OCI-LY7 (cell line): ENCODE measurements around the gene S100A6. TPM values are rescaled to one million over a fixed set of nuclear protein-coding genes. Genes with fewer than 3 reads are reported as not detected.
A peak's percentile ranks its signal among the peaks of the same experiment; 100 is the strongest.
"Not testable (repeated sequence)": the region's sequence is repeated elsewhere in the genome, so short reads cannot be mapped to it uniquely, and the experiment has no call there.

Experiments
- Bru-seq: library from RNA; stranded (reverse); fragments of 400-500 nt; gene quantifications from one replicate; lab custom pipeline; 2021; lab: Mats Ljungman, UMichigan
- BruChase-seq, 2 experiments: library from RNA; stranded (reverse); fragments of 400-500 nt; gene quantifications; one replicate each; lab custom pipeline; 2021; lab: Mats Ljungman, UMichigan
- BruUV-seq: library from RNA; stranded (reverse); fragments of 400-500 nt; replicated peaks from 2 replicates; lab custom pipeline; 2021; lab: Mats Ljungman, UMichigan
- CTCF ChIA-PET: fragments of 300-600 bp; sonication (Branson Sonifier 250); formaldehyde crosslinking; loops from one replicate; lab custom pipeline; 2022; ENCODE audit warnings: antibody characterized with exemption; ENCODE audit not compliant: unreplicated experiment; lab: Charles Lee
- POLR2A ChIA-PET: fragments of 300-600 bp; sonication (Branson Sonifier 250); formaldehyde crosslinking; loops from one replicate; lab custom pipeline; 2022; ENCODE audit warnings: antibody characterized with exemption; lab: Charles Lee
- DNase-seq: peaks from one replicate; pipeline ENCODE4 v3.0.0-alpha.2; 2015; ENCODE audit warnings: low spot score
- H2AFZ ChIP-seq: fragments of 200-600 bp; sonication (generic), shearing (Covaris generic); 2 replicates; pipeline ENCODE4 v1.6.1; 2014; ENCODE audit warnings: mild to moderate bottlenecking, antibody characterized with exemption, low read length, moderate library complexity
- H3K27ac ChIP-seq: fragments of 200-600 bp; sonication (generic); 2 replicates; pipeline ENCODE4 v1.5.1; 2014; ENCODE audit warnings: mixed run types, low read depth, mild to moderate bottlenecking, moderate library complexity, low read length, inconsistent platforms; ENCODE audit not compliant: poor library complexity, severe bottlenecking
- H3K36me3 ChIP-seq: fragments of 200-600 bp; sonication (generic); 2 replicates; pipeline ENCODE4 v1.6.1; 2014; ENCODE audit warnings: mild to moderate bottlenecking, antibody characterized with exemption, low read length, moderate library complexity, mixed read lengths; ENCODE audit not compliant: insufficient read depth
- H3K4me1 ChIP-seq: fragments of 200-600 bp; sonication (generic); 2 replicates; pipeline ENCODE4 v1.5.1; 2014; ENCODE audit warnings: mild to moderate bottlenecking, low read length; ENCODE audit not compliant: insufficient read depth, poor library complexity, severe bottlenecking
- H3K4me2 ChIP-seq: fragments of 200-600 bp; sonication (generic); 2 replicates; pipeline ENCODE4 v1.6.1; 2014; ENCODE audit warnings: mild to moderate bottlenecking, low read length
- H3K4me3 ChIP-seq: fragments of 200-600 bp; sonication (generic); 2 replicates; pipeline ENCODE4 v1.5.1; 2014; ENCODE audit warnings: mild to moderate bottlenecking, low read depth, low read length; ENCODE audit not compliant: poor library complexity, severe bottlenecking
- H3K79me2 ChIP-seq: fragments of 200-600 bp; sonication (generic); 2 replicates; pipeline ENCODE4 v1.6.1; 2016; ENCODE audit warnings: low read depth, mild to moderate bottlenecking, low read length, moderate library complexity, mixed read lengths; ENCODE audit not compliant: insufficient read depth
- H3K9me2 ChIP-seq: fragments of 200-600 bp; sonication (generic); 2 replicates; pipeline ENCODE4 v1.6.1; 2016; ENCODE audit warnings: mild to moderate bottlenecking, low read length, mixed read lengths; ENCODE audit not compliant: insufficient read depth
- H3K9me3 ChIP-seq: fragments of 200-600 bp; sonication (generic); 2 replicates; pipeline ENCODE4 v1.6.1; 2014; ENCODE audit warnings: mild to moderate bottlenecking, mixed run types, low read length, mixed read lengths
- H4K20me1 ChIP-seq: fragments of 200-600 bp; sonication (generic); 2 replicates; pipeline ENCODE4 v1.6.1; 2014; ENCODE audit warnings: mild to moderate bottlenecking, antibody characterized with exemption, low read length, moderate library complexity, mixed read lengths; ENCODE audit not compliant: insufficient read depth
- EZH2phosphoT487 ChIP-seq: fragments of 200-600 bp; sonication (generic); IDR thresholded peaks from 2 replicates; pipeline ENCODE4 v1.6.1; 2018; ENCODE audit warnings: low read depth, borderline replicate concordance, mild to moderate bottlenecking, mixed run types, antibody characterized with exemption, low read length, moderate library complexity, mixed read lengths
- intact Hi-C: fragments of 100-400 bp; cut with micrococcal nuclease; formaldehyde crosslinking; loops from one replicate; pipeline ENCODE4 v1.10.0; 2022; ENCODE audit not compliant: unreplicated experiment
- long read RNA-seq: library from polyadenylated mRNA; stranded (forward); transcript quantifications from one replicate; pipeline ENCODE4 v2.0.0, GENCODE V29; 2022
- total RNA-seq, 2 experiments: library from RNA; depleted of rRNA in 1 of 2; stranded (reverse); fragments of >200 nt in 1 of 2; shearing (Covaris generic) in 1 of 2; gene quantifications; 2 replicates each; pipeline ENCODE4 v1.2.3, GENCODE V29; 2014 to 2022
- TF ChIP-seq, protein P1 (sequence below): fragments of 200-600 bp; sonication (generic); conservative IDR thresholded peaks from 2 replicates; pipeline ENCODE4 v1.5.1; 2014; ENCODE audit warnings: mild to moderate bottlenecking, antibody characterized with exemption, low read length, moderate library complexity, mixed read lengths

S100A6 gene
- total RNA-seq (2014; rRNA removed; shearing (Covaris generic)): not detected in 2 replicates
- not detected in 2 replicates for total RNA-seq (2022)
- percentile 40 among the genes with signal in this experiment for Bru-seq, nascent RNA
- BruChase-seq, experiment 1, labeled RNA remaining after a 6-hour chase: percentile 37 among the genes with signal in this experiment
- BruChase-seq, experiment 2, labeled RNA remaining after a 2-hour chase: percentile 47 among the genes with signal in this experiment
- long read RNA-seq: 0 reads

DNA sequence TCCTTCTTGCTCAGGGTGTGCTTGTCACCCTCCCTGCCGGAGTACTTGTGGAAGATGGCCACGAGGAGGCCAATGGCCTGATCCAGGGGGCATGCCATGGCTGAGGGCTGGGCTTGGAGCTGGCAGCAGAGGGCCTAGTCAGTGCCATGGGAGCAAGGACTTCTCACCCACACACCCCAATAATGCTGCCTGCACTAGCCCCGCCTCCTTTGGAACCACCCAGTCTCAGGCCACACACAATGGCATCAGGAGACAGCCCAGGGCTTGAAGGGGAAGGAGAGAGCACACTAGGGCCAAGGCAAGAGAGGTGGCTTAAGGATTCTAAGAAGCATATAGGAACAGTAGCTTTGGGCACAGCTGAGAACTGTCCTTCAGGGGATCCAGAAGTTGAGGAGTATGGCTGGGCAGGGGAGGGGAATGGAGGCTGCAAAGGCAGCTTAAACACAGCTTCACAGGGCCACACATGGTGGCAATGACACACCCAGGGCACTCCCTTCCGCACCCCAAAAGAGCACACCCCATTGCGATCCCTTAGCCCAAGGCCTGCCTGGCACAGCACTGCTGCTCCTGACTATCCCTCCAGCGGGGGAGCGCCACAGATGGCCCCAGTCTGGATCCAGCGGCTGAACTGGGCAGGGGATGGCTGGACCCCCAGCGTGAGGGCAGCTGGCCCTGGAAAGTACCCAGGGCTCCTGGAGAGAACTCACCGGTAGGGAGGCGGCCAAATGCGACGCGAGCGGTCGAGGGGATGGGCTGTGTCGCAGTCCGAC, at the start of gene S100A6:
Gene S100A6, minus strand, starts transcription at position 750 of the 770 bp plus-strand sequence. Its CDS starts 652 bp downstream, at position 98.
- no peak within 1 kb of the TSS for H3K4me3 ChIP-seq
- no peaks in the 10 kb centered on the region for H3K79me2 ChIP-seq
- BruUV-seq: no TSS peak
- H4K20me1 ChIP-seq: no peaks in the 10 kb centered on the region
- no peak within 1 kb of the TSS for H3K27ac ChIP-seq
- H3K9me3 ChIP-seq: no peaks in the 10 kb centered on the region
- H3K4me2 ChIP-seq: peak within 1 kb of the TSS; percentile 48; the same call in 1 of the 2 replicates
- H3K4me1 ChIP-seq: no peaks in the 10 kb centered on the region
- DNase-seq: no peak
- no peaks in the 10 kb centered on the region for H3K36me3 ChIP-seq
- intact Hi-C loops: no loop called here
- TF ChIP-seq, protein P1, sequence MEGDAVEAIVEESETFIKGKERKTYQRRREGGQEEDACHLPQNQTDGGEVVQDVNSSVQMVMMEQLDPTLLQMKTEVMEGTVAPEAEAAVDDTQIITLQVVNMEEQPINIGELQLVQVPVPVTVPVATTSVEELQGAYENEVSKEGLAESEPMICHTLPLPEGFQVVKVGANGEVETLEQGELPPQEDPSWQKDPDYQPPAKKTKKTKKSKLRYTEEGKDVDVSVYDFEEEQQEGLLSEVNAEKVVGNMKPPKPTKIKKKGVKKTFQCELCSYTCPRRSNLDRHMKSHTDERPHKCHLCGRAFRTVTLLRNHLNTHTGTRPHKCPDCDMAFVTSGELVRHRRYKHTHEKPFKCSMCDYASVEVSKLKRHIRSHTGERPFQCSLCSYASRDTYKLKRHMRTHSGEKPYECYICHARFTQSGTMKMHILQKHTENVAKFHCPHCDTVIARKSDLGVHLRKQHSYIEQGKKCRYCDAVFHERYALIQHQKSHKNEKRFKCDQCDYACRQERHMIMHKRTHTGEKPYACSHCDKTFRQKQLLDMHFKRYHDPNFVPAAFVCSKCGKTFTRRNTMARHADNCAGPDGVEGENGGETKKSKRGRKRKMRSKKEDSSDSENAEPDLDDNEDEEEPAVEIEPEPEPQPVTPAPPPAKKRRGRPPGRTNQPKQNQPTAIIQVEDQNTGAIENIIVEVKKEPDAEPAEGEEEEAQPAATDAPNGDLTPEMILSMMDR: no peak
- TF ChIP-seq EZH2phosphoT487: no peak
- ChIA-PET CTCF (no interaction called here), POLR2A (no interaction called here)
- H2AFZ ChIP-seq: no peak within 1 kb of the TSS
- no peaks in the 10 kb centered on the region for H3K9me2 ChIP-seq

DNA sequence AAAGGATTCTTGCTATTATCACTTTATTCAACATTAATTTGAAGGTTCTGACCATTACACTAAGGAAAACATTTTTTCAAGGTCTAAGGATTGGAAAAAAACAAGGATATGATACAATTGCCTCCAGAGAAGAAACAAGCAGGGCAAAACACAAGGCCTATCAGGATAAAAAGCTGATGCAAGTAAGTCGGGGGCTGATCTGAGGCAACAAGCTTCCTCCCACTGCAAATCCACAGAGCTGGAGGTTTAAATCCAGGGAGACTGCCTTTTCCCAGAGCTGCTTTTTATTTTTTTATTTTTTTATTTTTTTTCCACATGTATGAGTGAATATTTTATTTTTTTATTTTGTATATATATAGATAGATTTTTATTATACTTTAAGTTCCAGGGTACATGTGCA, 49.2 kb upstream of the S100A6 start:
- ChIA-PET CTCF (no interaction called here), POLR2A (interaction anchor here (1.0 to 1.4 kb wide), 2 partner anchors 13 kb away, joined by 3 to 5 read pairs; no protein-coding TSS in a partner anchor)
- Histone ChIP-seq H3K4me1 (no peaks in the 10 kb centered on the region), H3K4me3 (no peak overlapping the region), H3K27ac (no peak overlapping the region), H2AFZ (no peak overlapping the region), H3K9me2 (no peaks in the 10 kb centered on the region), H3K4me2 (no peak overlapping the region), H3K79me2 (no peaks in the 10 kb centered on the region), H3K36me3 (no peaks in the 10 kb centered on the region), H3K9me3 (no peaks in the 10 kb centered on the region), H4K20me1 (no peaks in the 10 kb centered on the region)
- no TSS peak for BruUV-seq
- intact Hi-C loops: no loop called here
- no peak for DNase-seq
- no peak for TF ChIP-seq EZH2phosphoT487
- TF ChIP-seq, protein P1: no peak

DNA sequence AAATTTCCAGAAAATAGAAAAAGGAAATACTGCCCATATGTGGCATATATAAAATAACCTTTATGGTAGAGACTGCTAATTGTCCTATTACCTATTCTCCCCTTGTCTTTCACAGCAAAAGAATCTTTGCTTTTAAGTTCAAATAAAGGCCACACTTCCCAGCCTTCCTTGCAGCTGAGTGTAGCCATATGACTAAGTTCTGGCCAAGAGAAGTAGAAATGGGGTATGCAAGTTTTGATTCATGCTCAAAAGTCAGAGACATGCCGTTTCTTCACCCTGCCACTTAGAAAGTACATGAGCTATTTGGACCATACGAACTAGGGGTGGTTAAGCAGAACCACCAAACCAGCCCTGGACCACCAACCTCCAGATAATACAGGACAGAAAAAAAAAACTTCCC, 48.2 kb upstream of the S100A6 start:
- CTCF ChIA-PET: no interaction called here
- no peak for DNase-seq
- Histone ChIP-seq H2AFZ (no peak overlapping the region), H3K9me3 (no peaks in the 10 kb centered on the region), H3K4me3 (no peak overlapping the region), H3K9me2 (no peaks in the 10 kb centered on the region), H3K27ac (no peak overlapping the region), H3K4me1 (no peaks in the 10 kb centered on the region), H3K4me2 (no peak overlapping the region), H3K79me2 (no peaks in the 10 kb centered on the region), H3K36me3 (no peaks in the 10 kb centered on the region), H4K20me1 (no peaks in the 10 kb centered on the region)
- no peak for TF ChIP-seq EZH2phosphoT487
- TF ChIP-seq, protein P1: no peak
- POLR2A ChIA-PET: no interaction called here
- no TSS peak for BruUV-seq
- intact Hi-C loops: no loop called here

DNA sequence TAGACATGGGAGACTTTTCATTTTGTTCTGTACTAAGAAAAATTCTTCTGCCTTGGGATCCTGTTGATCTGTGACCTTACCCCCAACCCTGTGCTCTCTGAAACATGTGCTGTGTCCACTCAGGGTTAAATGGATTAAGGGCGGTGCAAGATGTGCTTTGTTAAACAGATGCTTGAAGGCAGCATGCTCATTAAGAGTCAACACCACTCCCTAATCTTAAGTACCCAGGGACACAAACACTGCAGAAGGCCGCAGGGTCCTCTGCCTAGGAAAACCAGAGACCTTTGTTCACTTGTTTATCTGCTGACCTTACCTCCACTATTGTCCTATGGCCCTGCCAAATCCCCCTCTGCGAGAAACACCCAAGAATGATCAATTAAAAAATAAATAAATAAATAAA, 47.7 kb upstream of the S100A6 start:
- POLR2A ChIA-PET: not testable (repeated sequence)

More for the DNA sequence above, 47.7 kb upstream of the S100A6 start:
- CTCF ChIA-PET, H3K4me1 ChIP-seq, H3K27ac ChIP-seq, H3K9me2 ChIP-seq, H3K79me2 ChIP-seq, H3K4me3 ChIP-seq, DNase-seq, H3K9me3 ChIP-seq, H2AFZ ChIP-seq, H3K4me2 ChIP-seq, BruUV-seq, intact Hi-C loops, H4K20me1 ChIP-seq, H3K36me3 ChIP-seq: not testable (repeated sequence)
